H1 (cell line): ENCODE results near the gene HMOX2. TPM values are rescaled to one million over a fixed set of nuclear protein-coding genes. Genes with fewer than 3 reads are reported as not detected.

ENCODE experiments used
- CBX5 ChIP-seq: fragments of 300-800, 300-1000 bp; sonication (generic); IDR thresholded peaks from 2 replicates; pipeline ENCODE4 v1.7.1; 2016; ENCODE audit warnings: antibody characterized with exemption, low read length, low read depth
- FOSL1 ChIP-seq: IDR thresholded peaks from 2 replicates; pipeline ENCODE4 v1.6.1; 2011; ENCODE audit warnings: mild to moderate bottlenecking, low read depth, low read length, moderate library complexity; ENCODE audit not compliant: insufficient read depth
- HDAC6 ChIP-seq: IDR thresholded peaks from one replicate; pipeline ENCODE4 v1.7.1; 2012; ENCODE audit warnings: low read depth, mild to moderate bottlenecking, inconsistent platforms, low read length, moderate library complexity
- KDM5A ChIP-seq: fragments of 200-600 bp; IDR thresholded peaks from 2 replicates; pipeline ENCODE4 v1.7.1; 2012; ENCODE audit warnings: mild to moderate bottlenecking, low read length, inconsistent platforms, mixed read lengths
- SIN3A ChIP-seq, 2 experiments: IDR thresholded peaks in 1 of 2; conservative IDR thresholded peaks in 1 of 2; 2 replicates each; pipeline ENCODE4 v1.6.1; 2011 to 2012; ENCODE audit warnings: low read length in 2 of 2, improper control_type of control experiment in 1 of 2, low read depth in 1 of 2, mild to moderate bottlenecking in 1 of 2
- SP1 ChIP-seq: IDR thresholded peaks from 2 replicates; pipeline ENCODE4 v1.6.1; 2011; ENCODE audit warnings: low read depth, low read length
- TCF12 ChIP-seq: IDR thresholded peaks from 2 replicates; pipeline ENCODE4 v1.6.1; 2011; ENCODE audit warnings: low read depth, mild to moderate bottlenecking, low read length
- YY1 ChIP-seq: IDR thresholded peaks from 2 replicates; pipeline ENCODE4 v1.6.1; 2011; ENCODE audit warnings: low read depth, mild to moderate bottlenecking, low read length
- polyA plus RNA-seq, 7 experiments: library from polyadenylated mRNA; depleted of rRNA in 3 of 7; stranded (reverse) in 5 of 7; unstranded in 2 of 7; fragments of >200 nt in 5 of 7; fragments of 200-250 nt in 2 of 7; gene quantifications; 1 replicate in 5 of 7; 2 replicates in 1 of 7; 4 replicates in 1 of 7; pipeline versions ENCODE4 v1.2.1 to v1.2.3, GENCODE V29; 2011 to 2013; ENCODE audit warnings: missing spikeins in 2 of 7, mixed read lengths in 2 of 7
- total RNA-seq: library from RNA; stranded (reverse); fragmentation: NEBNext Ultra II Directional; extraction: Animal tissue kit (Norgen Biotek cat#: 25700); gene quantifications from 2 replicates; pipeline ENCODE4 v1.2.1, GENCODE V29; 2021
- TF ChIP-seq, protein P1 (sequence below): IDR thresholded peaks from 2 replicates; pipeline ENCODE4 v1.6.1; 2012; ENCODE audit warnings: inconsistent platforms

The HMOX2 gene
- total and polyA plus RNA-seq, 2 of the 8 experiments (the other 6 are each of a cell fraction or from before 2014, with no cell fraction given) = 36.5 to 48.4 TPM

DNA sequence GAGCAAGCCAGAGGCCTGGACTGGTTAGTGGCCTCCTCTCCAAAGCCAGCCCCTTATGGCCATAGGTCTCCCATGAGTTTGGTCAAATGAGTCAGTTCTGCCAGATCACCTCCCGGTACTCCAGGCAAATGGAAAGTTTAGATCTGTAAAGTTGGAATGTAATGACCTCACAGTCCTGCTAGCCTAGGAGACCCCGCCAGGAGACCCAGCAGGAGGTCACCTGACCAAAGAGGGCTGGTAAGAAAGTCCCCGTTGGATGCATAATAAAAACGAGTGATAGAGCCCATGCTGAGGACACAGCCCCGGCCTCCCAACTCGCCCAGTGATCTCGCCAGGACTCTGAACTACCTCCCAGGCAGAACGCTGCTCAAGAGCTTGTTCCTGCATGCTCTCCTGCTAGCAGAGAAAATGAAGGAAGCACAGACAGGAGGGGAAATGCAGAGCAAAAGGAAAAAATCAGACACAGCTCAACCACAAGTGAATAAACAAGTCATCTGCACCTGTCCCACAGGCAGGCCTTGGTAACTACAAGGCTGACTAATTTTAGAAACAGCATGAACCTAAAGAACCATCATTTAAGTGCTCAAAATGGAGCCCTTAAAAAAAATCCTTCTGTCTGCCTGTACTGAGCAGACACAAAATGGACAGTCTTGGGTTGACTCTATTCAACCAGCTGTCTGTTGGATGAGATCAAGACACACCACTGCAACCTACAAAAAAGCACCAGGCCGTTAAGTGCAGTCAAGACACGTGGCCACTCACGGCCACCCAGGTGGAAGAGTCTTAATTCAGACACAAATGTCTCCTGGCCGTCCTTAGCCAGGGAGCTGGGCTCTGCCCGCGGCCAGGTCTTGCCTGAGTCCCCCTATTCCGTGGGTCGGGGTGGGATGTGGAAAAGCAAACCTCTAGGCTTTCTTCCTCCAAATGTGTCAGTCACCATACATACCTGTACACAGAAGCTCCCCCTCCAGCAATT is 53.2 kb downstream of the HMOX2 start (continued):
- no peak for TF ChIP-seq FOSL1
- no peak for TF ChIP-seq TCF12
- TF ChIP-seq SIN3A (conservative IDR thresholded peaks at IDR 0.05 in 1 of 2, IDR thresholded peaks at IDR 0.05 in 1 of 2; ENCODE audit: low read depth in 1 of 2, low read length in 2 of 2) = no peak; a peak in 1 of 4 replicates
- no peak for TF ChIP-seq YY1
- TF ChIP-seq SP1 = 0 out of 2 replicates have a peak, but pooled peaks have one; percentile 22
- TF ChIP-seq CBX5 = no peak
- TF ChIP-seq HDAC6 = no peak
- no peak for TF ChIP-seq KDM5A
- TF ChIP-seq, protein P1, sequence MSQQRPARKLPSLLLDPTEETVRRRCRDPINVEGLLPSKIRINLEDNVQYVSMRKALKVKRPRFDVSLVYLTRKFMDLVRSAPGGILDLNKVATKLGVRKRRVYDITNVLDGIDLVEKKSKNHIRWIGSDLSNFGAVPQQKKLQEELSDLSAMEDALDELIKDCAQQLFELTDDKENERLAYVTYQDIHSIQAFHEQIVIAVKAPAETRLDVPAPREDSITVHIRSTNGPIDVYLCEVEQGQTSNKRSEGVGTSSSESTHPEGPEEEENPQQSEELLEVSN = peak; percentile 19
